Keratinocyte (primary cell): Measurements from ENCODE around the gene KRTAP12-4.
"Not testable (repeated sequence)": the region's sequence is repeated elsewhere in the genome, so short reads cannot be mapped to it uniquely, and the experiment has no call there.

ENCODE experiments used
- EZH2 ChIP-seq: IDR thresholded peaks from one replicate; pipeline ENCODE4 v1.6.1; 2012; ENCODE audit warnings: inconsistent platforms, mild to moderate bottlenecking, low read length, moderate library complexity
- TF ChIP-seq, protein P1 (sequence below), 3 experiments: IDR thresholded peaks in 1 of 3; conservative IDR thresholded peaks in 1 of 3; optimal IDR thresholded peaks in 1 of 3; 2 replicates in 2 of 3; 3 replicates in 1 of 3; pipeline versions ENCODE3 to v1.5.1; 2011; ENCODE audit warnings: low read length in 3 of 3, mild to moderate bottlenecking in 3 of 3, moderate library complexity in 2 of 3, control low read depth in 1 of 3, inconsistent platforms in 1 of 3; ENCODE audit not compliant: insufficient read depth in 2 of 3; ENCODE audit errors: extremely low read depth in 1 of 3

GRCh38 chr21:44685050-44685449 lies 30.6 kb upstream of the KRTAP12-4 start:
- TF ChIP-seq, protein P1, sequence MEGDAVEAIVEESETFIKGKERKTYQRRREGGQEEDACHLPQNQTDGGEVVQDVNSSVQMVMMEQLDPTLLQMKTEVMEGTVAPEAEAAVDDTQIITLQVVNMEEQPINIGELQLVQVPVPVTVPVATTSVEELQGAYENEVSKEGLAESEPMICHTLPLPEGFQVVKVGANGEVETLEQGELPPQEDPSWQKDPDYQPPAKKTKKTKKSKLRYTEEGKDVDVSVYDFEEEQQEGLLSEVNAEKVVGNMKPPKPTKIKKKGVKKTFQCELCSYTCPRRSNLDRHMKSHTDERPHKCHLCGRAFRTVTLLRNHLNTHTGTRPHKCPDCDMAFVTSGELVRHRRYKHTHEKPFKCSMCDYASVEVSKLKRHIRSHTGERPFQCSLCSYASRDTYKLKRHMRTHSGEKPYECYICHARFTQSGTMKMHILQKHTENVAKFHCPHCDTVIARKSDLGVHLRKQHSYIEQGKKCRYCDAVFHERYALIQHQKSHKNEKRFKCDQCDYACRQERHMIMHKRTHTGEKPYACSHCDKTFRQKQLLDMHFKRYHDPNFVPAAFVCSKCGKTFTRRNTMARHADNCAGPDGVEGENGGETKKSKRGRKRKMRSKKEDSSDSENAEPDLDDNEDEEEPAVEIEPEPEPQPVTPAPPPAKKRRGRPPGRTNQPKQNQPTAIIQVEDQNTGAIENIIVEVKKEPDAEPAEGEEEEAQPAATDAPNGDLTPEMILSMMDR (optimal IDR thresholded peaks at IDR 0.05 in 1 of 3, IDR thresholded peaks at IDR 0.05 in 1 of 3, conservative IDR thresholded peaks at IDR 0.05 in 1 of 3; ENCODE audit: extremely low read depth in 1 of 3, insufficient read depth in 2 of 3, low read length in 3 of 3), result not testable (repeated sequence)
- TF ChIP-seq EZH2, result not testable (repeated sequence)
